ENCODE measurements around the gene CAPZB.

CAPZB gene

DNA sequence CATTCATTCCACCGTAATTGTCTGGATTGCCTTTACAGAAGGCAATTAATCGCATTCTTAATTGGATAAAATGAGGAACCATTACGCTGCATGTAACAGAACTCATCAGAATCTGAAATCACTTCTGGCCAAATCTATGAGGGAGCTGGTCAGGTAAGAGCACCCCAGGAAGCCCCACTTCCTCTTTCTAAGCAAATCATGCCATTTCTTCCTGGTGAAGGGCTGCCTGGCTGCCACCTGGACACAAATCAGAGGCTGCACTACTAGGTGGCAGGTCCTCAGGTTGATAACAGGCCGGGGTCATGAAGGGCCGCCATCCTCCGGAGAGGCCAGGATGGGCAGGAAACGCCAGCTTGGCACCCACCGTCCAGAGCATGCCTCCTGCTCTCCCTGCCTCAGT lies 73.7 kb downstream of the CAPZB start:
- no peaks in the 10 kb centered on the region for H3K9me3 ChIP-seq (ENCODE audit: severe bottlenecking)
- no peak for DNase-seq
- peaks cover 8% of the 10 kb centered on the region for H3K36me3 ChIP-seq
- H3K4me3 ChIP-seq (ENCODE audit: low read depth, low read length): no peak overlapping the region
- TF ChIP-seq, protein P1, sequence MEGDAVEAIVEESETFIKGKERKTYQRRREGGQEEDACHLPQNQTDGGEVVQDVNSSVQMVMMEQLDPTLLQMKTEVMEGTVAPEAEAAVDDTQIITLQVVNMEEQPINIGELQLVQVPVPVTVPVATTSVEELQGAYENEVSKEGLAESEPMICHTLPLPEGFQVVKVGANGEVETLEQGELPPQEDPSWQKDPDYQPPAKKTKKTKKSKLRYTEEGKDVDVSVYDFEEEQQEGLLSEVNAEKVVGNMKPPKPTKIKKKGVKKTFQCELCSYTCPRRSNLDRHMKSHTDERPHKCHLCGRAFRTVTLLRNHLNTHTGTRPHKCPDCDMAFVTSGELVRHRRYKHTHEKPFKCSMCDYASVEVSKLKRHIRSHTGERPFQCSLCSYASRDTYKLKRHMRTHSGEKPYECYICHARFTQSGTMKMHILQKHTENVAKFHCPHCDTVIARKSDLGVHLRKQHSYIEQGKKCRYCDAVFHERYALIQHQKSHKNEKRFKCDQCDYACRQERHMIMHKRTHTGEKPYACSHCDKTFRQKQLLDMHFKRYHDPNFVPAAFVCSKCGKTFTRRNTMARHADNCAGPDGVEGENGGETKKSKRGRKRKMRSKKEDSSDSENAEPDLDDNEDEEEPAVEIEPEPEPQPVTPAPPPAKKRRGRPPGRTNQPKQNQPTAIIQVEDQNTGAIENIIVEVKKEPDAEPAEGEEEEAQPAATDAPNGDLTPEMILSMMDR (IDR thresholded peaks at IDR 0.05; ENCODE audit: low read depth, low read length): no peak
- no peaks in the 10 kb centered on the region for H3K27me3 ChIP-seq (ENCODE audit: insufficient read depth, low read depth, severe bottlenecking)
- no peak overlapping the region for H3K27ac ChIP-seq

DNA sequence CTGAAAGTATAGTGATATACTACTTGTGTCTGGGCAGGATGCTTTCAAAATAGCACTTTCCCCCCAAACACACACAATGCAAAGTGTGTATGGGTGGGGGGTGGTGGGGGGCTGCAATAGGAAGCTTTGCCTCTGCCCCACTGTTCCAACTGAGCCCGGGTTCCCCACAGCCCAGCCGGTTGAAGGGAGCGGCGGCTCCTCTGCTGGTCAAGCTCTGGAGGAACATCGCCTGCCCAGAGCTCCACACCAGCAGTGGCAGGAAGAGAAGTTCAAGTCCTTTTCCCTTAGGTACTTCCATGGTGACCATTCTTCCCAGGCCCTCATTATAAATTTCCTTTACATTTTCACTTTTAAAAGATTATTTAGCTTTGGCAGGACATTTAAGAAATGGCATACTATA lies 74.9 kb downstream of the CAPZB start:
- Histone ChIP-seq H3K9me3 (ENCODE audit: severe bottlenecking) (no peaks in the 10 kb centered on the region), H3K27me3 (ENCODE audit: insufficient read depth, low read depth, severe bottlenecking) (no peaks in the 10 kb centered on the region), H3K4me3 (ENCODE audit: low read depth, low read length) (no peak overlapping the region), H3K36me3 (peaks cover 5% of the 10 kb centered on the region), H3K27ac (no peak overlapping the region)
- TF ChIP-seq, protein P1 (IDR thresholded peaks at IDR 0.05; ENCODE audit: low read depth, low read length): peak; percentile 33
- DNase-seq: peak; percentile 36

DNA sequence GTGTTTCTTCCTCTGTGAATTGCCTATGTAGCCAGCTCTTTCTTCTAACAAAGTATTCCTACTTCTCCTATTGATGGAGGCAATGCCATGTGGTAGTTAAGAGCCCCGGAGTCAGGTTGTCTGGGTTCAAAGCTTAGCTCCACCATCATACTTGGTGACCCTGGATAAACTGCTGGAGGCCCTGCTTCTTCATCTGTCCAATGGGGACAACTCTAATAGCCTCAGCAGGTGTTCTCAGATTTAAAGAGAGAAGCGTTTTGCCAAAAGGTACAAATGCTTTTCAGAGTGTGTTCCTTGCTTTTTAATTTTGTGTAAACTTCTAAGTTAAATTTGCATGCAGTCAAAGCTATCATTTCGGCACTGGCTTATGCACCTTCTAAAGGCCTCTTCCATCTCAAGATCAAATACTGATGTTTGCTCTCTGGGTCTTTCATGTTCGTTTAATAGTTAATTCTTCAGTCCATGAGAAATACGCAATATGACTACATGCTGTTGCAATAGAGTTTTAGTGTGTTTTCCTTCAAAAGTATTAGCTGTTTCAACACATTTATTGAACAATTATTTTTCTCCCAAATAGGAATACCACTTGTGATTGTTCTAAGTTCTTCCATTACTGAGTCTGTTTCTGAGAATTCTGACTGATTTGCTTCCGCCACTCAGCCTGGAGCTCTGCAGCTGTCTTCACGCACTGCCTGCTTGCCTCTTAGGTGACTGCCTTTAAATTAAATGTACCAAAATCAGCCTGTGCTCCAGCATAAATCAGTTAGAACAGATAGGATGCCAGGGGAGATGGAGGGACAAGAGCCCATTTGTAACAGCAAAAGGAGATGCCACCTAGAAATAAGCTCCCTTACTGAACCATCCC lies 75.6 kb downstream of the CAPZB start:
- Histone ChIP-seq H3K27me3 (ENCODE audit: insufficient read depth, low read depth, severe bottlenecking) (no peaks in the 10 kb centered on the region), H3K9me3 (ENCODE audit: severe bottlenecking) (no peaks in the 10 kb centered on the region), H3K36me3 (peaks cover 5% of the 10 kb centered on the region), H3K4me3 (ENCODE audit: low read depth, low read length) (no peak overlapping the region), H3K27ac (peak overlapping the region; percentile 52)
- TF ChIP-seq, protein P1 (IDR thresholded peaks at IDR 0.05; ENCODE audit: low read depth, low read length): no peak
- DNase-seq: peak; percentile 47

DNA sequence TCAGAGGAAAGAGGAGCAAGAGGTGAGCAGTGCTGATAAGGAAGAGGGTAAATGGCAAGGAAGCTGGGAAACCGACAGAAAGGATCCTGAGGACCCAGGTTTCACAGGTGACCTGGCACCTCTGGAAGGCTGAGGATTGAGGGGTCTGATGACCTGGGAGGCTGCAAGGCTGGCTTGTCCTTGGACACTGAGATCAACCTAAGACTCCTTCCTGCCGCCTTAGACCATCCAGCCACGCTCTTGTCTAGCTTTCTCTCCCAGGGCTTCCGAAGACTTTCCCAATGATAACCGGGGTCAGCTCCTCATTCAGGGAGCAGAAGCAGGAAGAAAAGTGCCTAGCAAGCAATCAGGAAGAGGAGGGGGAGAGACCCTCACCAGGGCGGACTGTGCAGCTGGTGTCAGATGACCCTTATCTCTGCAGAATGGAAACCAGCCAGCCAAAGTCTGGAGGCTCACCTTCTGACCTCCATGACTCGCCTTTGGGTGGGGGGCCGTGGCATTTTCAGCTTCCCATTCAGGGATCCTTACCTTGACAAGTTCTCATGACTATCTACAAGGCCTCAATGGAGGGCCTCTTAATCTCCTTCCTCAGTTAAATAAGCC lies 77.7 kb downstream of the CAPZB start:
- Histone ChIP-seq H3K4me3 (ENCODE audit: low read depth, low read length) (no peak overlapping the region), H3K9me3 (ENCODE audit: severe bottlenecking) (no peaks in the 10 kb centered on the region), H3K27ac (no peak overlapping the region), H3K36me3 (no peaks in the 10 kb centered on the region; the same call in 1 of the 2 replicates), H3K27me3 (ENCODE audit: insufficient read depth, low read depth, severe bottlenecking) (no peaks in the 10 kb centered on the region)
- TF ChIP-seq, protein P1 (IDR thresholded peaks at IDR 0.05; ENCODE audit: low read depth, low read length): no peak
- no peak for DNase-seq

DNA sequence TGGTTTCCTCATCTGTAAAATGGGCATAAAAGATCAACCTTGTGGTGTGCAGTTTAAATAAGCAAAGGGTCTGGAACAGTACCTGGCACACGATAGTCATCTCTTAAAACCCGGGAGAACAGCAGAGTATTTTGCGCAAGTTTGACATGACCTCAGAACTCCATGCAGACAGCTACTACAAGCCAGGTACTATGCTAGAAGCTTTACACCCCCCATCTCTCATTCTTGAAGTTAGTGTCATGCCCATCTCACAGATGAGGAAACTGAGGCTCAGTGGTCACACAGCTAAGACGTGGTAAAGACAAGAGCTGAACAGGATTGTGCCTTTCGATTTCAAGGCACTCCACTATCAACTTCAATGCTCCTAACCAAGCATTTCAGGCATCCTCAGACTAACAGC lies 78.7 kb downstream of the CAPZB start:
- H3K36me3 ChIP-seq: no peaks in the 10 kb centered on the region
- TF ChIP-seq, protein P1 (IDR thresholded peaks at IDR 0.05; ENCODE audit: low read depth, low read length): no peak

More for the DNA sequence above, 78.7 kb downstream of the CAPZB start:
- Histone ChIP-seq H3K9me3 (ENCODE audit: severe bottlenecking) (no peaks in the 10 kb centered on the region), H3K4me3 (ENCODE audit: low read depth, low read length) (no peak overlapping the region), H3K27me3 (ENCODE audit: insufficient read depth, low read depth, severe bottlenecking) (no peaks in the 10 kb centered on the region), H3K27ac (peak overlapping the region; percentile 81)
- DNase-seq: no peak

Data from WERI-Rb-1 (cell line).